UCSD-AML1 (cell line): Measurements from ENCODE around the gene XDH.

ENCODE experiments used
- DNase-seq: peaks from one replicate; lab custom pipeline; 2025; ENCODE audit not compliant: unreplicated experiment; lab: John Stamatoyannopoulos, UW

XDH gene

GRCh38 chr2:31414601-31415241 lies at the start of gene XDH:
TSS of gene XDH (minus strand) at chr2:31414742. CDS start at chr2:31414666, 76 bp downstream.
- DNase-seq = no peak

GRCh38 chr2:31457651-31458050 lies 43.1 kb upstream of the XDH start:
- DNase-seq = no peak

GRCh38 chr2:31446848-31447247 lies 32.3 kb upstream of the XDH start:
- no peak for DNase-seq

- no peak for DNase-seq
Observed at GRCh38 chr2:31442376-31442775, 27.8 kb upstream of the XDH start.

GRCh38 chr2:31440764-31441163 lies 26.2 kb upstream of the XDH start:
- DNase-seq = no peak

- DNase-seq = no peak
Observed at GRCh38 chr2:31434911-31435310, 20.4 kb upstream of the XDH start.

GRCh38 chr2:31433541-31433940 lies 19.0 kb upstream of the XDH start:
- no peak for DNase-seq

- DNase-seq = no peak
Observed at GRCh38 chr2:31430439-31431165, 16.1 kb upstream of the XDH start.

GRCh38 chr2:31429759-31430438 lies 15.4 kb upstream of the XDH start:
- DNase-seq = no peak

- no peak for DNase-seq
Observed at GRCh38 chr2:31429040-31429439, 14.5 kb upstream of the XDH start.

GRCh38 chr2:31428001-31428418 lies 13.5 kb upstream of the XDH start:
- no peak for DNase-seq

GRCh38 chr2:31426096-31426495 lies 11.6 kb upstream of the XDH start:
- DNase-seq = no peak

GRCh38 chr2:31421634-31422033 lies 7.1 kb upstream of the XDH start:
- DNase-seq = no peak

- no peak for DNase-seq
Observed at GRCh38 chr2:31420936-31421335, 6.4 kb upstream of the XDH start.

- no peak for DNase-seq
Observed at GRCh38 chr2:31419386-31419785, 4.8 kb upstream of the XDH start.

- no peak for DNase-seq
Observed at GRCh38 chr2:31415421-31415820, 879 bp upstream of the XDH start.

GRCh38 chr2:31413862-31414550 lies 536 bp downstream of the XDH start:
- DNase-seq = no peak

- DNase-seq = no peak
Observed at GRCh38 chr2:31413025-31413424, 1.5 kb downstream of the XDH start.

GRCh38 chr2:31411771-31412170 lies 2.8 kb downstream of the XDH start:
- DNase-seq = no peak

GRCh38 chr2:31406593-31407385 lies 7.8 kb downstream of the XDH start:
- no peak for DNase-seq

- DNase-seq = no peak
Observed at GRCh38 chr2:31404827-31405226, 9.7 kb downstream of the XDH start.
